GM19468 (cell line): ENCODE measurements around the gene MARS1.

Experiments used
- ATAC-seq: cut with Tn5 transposase; IDR thresholded peaks from one replicate; pipeline ENCODE4 v1.9.1; 2021; ENCODE audit warnings: mild to moderate bottlenecking, moderate library complexity, moderate number of reproducible peaks; ENCODE audit not compliant: unreplicated experiment; ENCODE audit errors: extremely low read depth

The MARS1 gene

DNA sequence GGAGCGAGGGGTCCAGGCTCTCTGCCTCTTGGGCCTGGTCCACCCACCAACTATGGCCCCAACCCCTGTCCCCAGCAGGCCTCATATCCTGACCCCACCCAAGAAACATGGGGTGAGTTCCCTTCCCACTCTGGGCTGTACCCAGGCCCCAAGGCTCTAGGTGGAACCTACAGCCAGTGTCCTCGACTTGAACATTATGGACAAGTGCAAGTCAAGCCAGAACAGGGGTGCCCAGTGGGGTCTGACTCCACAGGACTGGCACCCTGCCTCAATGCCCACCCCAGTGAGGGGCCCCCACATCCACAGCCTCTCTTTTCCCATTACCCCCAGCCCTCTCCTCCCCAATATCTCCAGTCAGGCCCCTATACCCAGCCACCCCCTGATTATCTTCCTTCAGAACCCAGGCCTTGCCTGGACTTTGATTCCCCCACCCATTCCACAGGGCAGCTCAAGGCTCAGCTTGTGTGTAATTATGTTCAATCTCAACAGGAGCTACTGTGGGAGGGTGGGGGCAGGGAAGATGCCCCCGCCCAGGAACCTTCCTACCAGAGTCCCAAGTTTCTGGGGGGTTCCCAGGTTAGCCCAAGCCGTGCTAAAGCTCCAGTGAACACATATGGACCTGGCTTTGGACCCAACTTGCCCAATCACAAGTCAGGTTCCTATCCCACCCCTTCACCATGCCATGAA lies 16.8 kb upstream of the MARS1 start:
- ATAC-seq: no peak

DNA sequence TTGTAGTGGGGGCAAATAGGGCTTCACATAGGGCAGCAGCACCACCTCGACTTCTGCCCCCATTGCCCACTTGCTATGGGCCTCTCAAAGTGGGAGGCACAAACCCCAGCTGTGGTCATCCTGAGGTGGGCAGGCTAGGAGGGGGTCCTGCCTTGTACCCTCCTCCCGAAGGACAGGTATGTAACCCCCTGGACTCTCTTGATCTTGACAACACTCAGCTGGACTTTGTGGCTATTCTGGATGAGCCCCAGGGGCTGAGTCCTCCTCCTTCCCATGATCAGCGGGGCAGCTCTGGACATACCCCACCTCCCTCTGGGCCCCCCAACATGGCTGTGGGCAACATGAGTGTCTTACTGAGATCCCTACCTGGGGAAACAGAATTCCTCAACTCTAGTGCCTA lies 16.2 kb upstream of the MARS1 start:
- ATAC-seq: no peak

DNA sequence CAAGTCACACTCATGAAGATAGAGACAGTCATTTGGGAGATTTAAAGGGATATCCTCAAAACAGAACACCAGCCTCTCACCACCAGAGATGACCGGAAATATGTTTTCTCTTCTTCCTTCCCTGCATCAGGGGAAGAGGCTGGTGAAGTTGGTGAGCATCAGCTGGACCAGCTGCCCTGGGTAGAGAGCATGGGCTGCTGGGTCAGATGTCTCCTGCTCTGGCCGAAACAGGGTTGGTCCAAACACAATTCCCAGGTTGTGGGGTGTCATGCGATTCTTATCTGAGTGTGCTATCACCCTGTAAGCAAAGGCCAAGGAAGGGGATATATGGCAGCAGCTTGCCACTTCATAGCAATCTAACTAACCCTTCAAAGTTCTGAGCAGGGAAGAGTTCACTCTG lies 15.5 kb upstream of the MARS1 start:
- no peak for ATAC-seq

DNA sequence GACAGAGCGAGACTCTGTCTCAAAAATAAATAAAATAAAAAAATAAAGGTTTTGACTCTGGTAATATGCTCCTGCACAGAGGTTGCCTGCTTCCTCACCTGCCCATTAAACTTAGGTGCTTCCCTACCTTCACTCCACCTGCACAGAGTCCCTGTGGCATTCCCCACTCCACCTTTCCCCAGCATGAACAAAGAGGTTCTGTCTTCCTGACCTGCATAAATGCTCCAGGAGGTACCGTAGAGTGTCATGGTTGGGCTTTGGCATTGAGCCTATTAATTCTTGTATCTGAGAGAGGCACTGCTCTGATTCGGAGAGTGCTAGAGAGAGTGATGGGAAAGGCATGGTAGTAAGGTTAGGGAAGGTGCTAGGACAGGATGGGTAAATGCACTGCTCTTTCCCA lies 14.5 kb upstream of the MARS1 start:
- no peak for ATAC-seq

DNA sequence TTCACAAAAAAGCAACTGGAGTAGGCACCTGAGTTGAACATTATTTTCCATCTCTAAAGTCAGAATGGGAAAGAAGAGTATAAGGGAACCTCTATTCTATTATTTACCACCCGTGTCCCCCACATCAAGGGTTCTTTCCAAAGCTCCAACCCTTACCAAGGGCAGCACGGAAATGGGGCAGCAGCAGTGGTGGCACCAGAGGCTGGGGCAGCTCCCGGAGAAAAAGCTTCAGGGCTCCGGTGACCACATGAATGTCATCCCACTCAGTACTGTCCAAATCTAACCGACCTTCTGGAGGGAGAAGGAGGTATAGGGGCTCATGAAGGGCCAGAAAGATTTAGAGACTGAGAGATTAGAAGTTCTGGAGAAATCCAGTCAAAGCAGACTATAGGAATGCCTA lies 14.0 kb upstream of the MARS1 start:
- ATAC-seq: no peak

DNA sequence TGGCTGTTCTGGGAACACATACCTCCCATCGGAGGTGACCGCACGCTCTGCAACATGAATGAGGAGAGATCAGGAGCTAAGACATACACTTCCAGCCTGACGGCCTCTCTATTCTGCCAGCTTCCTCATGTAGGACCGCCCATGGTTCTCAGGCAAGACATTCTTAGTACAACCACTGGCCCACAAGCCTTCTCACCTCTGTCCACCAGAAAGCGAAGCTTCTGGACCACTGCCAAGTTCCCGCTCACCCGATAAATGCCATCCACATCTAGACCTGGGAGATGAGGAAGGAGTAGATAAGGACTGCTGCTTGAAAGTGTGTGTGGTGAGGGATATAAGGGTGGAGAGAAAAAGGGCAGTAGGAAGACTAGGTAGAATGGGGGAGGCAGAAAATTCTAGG lies 13.4 kb upstream of the MARS1 start:
- no peak for ATAC-seq

DNA sequence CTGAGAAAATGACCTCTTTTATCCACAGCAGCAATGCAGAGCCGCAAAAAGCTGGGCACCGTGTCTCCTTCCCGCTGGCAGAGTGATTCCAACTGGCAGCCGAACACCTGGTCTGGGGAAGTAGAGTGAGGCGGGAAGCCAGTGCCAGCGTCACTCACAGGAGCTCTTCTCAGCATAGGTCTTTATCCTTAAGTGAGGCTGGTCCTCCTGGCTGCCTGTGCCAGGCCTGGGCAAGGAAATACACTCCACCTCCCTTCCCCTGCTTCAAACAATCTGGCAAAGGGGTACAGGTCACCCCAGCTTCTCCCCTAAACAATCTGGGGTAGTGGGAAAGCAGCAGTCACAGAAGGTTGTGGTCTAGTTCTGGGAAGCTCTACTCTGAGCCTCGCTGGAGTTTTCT lies 13.0 kb upstream of the MARS1 start:
- no peak for ATAC-seq

DNA sequence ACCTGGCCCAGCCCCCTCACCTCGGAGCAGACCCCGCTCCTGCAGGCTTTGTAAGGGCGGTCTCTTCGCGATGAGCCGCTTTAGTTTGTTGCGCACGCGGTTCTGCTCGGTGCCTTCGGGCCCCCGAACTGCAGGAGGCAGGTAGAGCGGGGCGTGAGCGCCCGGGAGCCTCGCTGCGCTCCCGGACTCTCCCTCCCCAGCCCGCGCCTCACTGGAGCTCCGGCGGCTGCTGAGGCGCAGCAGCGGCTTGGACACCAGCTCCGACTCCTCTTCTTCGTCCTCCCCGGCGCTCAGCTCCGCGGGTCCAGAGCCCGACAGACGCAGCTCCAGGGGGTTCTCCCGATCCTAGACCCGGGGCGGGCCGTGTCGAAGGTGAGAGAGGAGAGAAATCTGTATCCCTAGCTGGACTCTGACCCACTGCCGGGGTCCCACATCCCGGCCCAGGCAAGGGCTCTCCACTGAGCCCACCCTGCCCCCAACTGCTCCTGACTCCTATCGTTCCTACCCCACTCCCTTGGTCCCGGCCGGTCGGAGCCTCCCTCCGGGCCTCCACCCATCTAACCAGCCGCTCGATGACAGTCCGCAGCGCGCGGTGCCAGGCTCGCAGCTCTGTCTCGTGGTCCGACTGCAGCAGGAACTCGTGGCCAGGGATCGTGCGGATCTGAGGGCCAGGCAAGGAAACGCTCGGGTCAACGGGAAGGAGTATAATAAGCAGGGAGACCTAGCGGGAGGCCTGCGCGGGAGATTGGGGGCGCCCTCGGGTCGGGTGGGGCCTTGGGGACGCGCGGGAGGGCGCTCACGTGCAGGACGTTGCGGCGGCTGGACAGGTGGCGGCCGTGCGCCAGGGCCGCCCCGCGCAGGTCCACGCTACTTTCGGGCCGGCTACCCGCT lies 12.4 kb upstream of the MARS1 start:
- ATAC-seq: no peak

DNA sequence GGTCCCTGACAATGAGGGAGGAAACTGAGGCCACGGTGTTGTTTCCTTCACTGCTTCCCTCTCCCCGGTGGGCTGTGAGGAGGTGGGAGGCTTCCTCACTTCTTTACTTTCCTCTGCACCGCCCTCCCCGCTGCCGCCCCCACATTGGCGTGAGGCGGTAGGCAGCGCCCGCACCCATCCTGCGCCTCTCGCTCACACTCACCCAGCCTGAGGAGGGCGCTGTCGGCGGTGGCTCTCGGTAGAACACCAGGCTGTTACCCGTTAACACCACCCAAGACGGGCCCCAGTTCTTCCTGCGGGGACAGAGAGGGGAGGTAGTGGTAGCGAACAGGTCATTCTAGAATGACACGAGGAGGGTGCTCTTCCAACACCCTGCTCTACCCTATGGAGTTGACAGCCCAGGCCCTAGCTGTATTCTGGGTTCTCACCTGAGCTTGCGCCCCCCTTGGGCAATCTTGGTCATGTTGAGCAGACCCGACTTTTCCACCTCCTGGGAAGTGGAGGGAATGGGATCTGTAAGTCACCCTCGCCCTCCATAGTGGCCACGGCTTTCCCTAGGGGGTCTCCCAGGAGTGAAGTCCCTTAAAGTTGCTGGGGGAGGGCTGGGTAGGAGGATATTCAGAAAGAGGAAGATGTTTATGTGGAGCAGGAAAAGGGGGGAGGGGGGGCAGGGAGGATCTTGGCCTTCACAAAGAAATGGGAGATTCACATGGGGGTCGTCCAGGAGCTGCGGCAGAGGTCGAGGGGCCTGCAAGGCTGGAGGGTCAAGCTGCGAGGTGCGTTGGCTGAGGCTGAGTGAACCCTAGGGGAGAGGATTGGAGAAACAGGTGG lies 11.5 kb upstream of the MARS1 start:
- no peak for ATAC-seq

DNA sequence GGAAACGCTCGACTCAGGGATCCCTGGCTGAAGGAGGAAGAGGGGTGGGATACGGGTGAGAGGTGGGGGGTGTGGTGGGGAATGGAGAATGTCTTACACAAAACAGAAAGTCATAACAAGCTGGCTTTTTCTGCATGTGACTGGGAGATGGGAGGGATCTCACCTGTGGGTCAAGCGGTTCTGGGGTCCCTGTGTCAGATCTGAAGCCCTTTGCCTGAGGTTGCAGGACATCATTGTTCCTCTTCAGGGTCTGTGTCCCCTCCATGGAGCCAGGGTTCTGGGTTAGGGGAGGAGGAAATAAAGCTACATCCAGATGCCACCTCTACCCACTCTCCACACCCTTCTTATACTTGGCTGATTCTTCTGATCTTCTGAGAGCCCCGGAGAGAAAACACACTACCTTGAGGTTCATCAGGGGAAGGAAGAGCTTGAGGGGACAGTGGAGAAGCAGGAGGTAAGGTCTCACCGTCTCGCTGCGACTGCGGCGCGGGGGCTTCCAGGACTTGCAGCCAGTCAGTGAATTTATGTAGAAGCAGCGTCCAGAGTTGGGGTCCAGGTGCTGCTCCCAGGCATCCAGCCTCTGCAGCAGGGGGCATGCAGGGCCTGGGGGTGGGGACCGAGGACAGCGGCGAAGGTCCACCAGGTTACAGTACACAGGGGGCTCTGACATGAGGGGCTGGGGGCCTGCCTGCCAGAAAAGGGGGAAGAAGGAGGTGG lies 10.7 kb upstream of the MARS1 start:
- no peak for ATAC-seq

DNA sequence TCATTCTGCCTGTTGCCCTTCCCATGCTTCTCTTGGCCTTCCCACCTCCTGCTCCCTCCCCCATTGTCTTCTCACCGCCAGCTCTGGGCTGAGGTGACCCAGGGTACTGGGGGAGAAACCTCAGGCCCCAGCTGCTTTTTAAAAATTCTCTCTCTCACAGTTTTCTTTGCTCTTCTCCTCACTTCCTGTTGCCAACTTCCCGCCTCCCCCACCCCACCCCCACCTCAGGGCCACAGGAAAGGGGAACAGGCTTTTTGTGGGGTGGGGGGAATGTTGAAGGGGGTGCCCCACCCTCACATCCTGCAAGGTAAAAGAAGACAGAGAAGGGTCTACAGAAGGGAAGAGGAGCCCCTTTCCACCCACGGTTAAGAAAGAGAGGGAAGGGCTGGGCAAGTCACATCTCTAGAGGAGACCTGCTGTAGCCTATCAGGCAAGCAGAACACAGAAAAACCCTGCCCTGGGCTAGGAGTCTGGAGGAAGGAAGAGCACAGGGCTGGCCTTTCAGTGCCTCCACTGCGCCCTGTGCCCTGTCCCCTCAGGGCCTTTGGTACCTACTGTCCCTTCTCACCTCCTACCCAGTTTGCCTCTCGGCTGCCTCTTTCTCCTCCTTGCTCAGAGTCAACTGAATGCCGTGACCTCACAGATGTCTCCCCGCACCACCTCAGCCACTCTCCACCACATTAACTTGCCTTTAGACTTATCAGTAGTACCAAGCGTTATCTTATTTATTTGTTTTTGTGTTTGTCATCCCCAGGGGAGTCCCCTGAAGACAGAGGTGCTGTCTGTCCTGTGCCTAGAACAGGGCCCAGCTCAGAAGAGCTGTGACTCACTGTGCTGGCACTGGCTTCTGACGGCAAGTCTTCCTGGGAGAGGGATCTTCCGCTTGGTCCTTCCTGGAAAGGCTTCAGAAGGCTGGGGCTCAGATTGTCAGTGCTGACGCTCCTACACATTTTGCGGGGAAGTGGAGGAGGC lies 9.9 kb upstream of the MARS1 start:
- ATAC-seq: peak; percentile 14

DNA sequence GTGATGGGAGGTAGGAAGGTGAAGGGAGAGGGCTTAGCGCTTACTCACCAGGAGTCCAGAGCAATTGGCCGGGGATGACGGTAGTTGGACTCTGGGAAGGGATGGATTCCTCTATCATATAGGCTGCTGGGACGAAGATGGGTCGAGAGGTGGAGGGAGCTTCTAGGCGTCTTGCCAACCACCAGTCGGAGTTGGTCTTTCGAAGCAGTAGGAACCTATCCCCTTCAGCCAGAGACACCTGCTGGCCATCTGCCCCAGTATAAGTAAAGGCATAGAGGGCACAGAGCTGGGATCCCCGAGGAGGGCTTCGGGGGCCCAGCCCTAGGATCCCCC lies 8.9 kb upstream of the MARS1 start:
- no peak for ATAC-seq

DNA sequence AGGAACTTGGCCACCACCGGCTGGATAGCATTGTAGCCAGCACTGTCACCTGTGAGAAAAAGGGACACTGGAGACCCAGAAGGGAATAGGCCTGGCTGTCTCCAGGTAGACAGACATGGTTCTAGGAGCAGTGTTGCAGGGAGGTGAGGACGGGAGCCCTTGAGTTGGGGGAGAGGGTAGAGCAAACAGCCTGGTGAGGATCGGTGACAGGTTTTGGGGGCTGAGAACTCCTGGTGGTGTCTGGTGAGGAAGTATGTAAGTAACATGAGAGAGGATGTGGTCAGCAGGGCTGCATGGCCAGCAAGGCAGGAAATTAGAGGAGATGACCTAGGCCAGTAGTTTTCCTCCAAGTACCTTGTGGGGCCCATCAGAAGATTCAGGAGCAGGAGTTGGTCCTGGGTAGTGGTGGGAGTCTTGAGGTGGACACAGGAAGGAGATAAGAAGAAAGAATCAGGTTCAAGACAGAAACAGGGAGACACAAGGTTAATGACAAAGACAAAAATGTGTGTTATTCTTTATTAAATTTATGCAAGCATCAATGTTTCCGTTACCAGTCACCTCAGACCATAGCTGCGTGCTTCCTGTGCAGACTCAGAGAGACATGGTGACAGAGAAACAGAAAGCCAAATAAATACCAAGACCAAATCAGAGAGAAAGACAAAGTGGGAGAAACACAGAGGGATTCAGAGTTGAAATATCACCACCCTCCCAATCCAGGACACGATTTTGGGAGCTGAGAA lies 8.3 kb upstream of the MARS1 start, which contains the start of gene ARHGAP9:
Gene ARHGAP9, minus strand, starts transcription at position 491 of the 740 bp plus-strand sequence. Its CDS starts 460 bp downstream, at position 31.
- ATAC-seq: no peak

DNA sequence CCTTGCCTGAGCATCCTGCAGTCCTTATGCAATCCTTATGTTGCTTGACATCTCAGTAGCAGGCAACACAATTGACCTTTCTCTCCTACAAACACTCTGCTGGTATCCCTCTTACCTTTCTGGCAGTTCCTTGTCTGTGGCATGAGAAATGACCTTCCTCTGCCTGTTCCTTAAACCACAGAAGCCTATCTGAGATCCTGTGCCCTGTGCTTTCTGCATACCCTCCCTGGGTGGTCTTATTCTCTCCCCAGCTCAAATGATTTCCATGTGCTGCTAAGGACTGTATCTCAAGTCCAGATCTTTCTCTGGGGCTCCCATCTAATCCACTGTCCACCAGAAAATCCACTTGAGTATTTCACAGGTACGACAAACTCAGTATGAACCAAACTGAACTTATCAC lies 6.2 kb upstream of the MARS1 start:
- ATAC-seq: no peak

DNA sequence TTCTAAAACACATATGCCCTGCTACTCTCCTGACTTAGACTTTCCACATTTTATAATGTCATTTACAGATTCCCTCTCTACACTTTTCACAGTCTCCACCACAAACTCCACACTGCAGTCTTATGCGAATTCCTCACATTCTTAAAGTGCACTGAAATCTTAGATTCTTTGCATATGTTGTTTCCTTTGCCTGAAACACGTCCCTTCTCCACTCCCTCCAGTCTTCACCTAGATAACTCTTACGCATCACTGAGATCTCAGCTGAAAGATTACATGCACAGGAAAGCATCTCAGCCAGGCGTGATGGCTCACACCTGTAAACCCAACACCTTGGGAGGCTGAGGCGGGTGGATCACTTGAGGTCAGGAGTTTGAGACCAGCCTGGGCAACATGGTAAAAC lies 4.4 kb upstream of the MARS1 start:
- no peak for ATAC-seq

DNA sequence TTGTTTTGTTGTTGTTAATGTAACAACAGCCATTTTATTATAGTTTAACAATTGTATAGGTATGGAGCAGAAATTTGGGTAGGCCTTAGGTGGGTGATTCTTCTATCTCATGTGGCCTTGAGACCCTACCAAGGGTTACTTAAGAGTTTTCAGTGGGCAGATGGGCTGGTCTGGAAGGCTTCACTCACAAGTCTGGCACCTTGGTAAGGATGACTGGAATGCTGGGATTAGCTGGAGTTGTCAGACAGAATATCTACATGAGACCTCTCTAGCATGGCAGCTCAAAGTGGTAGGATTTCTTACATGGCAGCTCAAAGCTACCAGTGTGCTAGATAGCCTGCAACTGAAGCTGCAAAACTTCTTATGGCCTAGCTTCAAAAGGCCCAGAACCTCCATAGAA lies 2.2 kb upstream of the MARS1 start:
- no peak for ATAC-seq

DNA sequence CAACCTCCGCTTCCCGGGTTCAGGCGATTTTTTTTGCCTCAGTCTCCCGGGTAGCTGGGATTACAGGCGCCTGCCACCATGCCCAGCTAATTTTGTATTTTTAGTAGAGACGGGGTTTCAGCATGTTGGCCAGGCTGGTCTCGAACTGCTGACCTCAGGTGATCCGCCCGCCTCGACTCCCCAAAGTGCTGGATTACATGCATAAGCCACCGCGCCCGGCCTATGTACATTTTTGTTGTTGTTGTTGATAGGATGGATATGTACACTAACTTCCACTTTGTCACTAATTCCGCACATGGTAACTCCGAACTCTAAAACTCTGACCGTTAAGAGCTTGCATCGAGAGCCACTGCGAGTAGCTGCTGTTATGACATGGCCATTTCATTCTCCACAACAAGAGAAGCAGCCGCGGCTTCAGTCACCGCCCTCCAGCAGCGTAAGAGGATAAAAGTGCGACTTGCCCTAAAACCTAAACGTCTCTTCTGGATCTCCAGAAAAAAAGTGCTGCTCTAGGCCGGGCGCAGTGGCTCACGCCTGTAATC lies 742 bp upstream of the MARS1 start:
- ATAC-seq: no peak
